ENCODE results near the gene FAM78B.

GRCh38 chr1:166167572-166167925 lies 748 bp upstream of the FAM78B start:
- TF ChIP-seq CTCF (IDR thresholded peaks at IDR 0.05) (no peak), POLR2A (IDR thresholded peaks at IDR 0.05) (no peak)

All from heart left ventricle (tissue), 13 donors.